ENCODE data around the gene UBXN10. TPM values are rescaled to one million over a fixed set of nuclear protein-coding genes. Genes with fewer than 3 reads are reported as not detected.

The UBXN10 gene
- total and polyA plus RNA-seq, 2 of the 8 experiments (the other 6 are each of a cell fraction or from before 2014, with no cell fraction given) = 0.43 to 0.68 TPM

- Histone ChIP-seq H3K23me2 (ENCODE audit: low read depth, low read length) (no peaks in the 10 kb centered on the region), H3K79me1 (ENCODE audit: low read depth, low read length) (no peaks in the 10 kb centered on the region), H3K4me2 (ENCODE audit: insufficient read depth in 1 of 2, low read depth in 2 of 2, low read length in 2 of 2) (no peak overlapping the region), H2BK5ac (ENCODE audit: low read depth, low read length) (no peak overlapping the region), H4K8ac (ENCODE audit: extremely low read depth, insufficient read depth, low read length) (no peak overlapping the region), H4K5ac (ENCODE audit: insufficient read length, low read depth, low read length) (no peak overlapping the region), H3K14ac (ENCODE audit: insufficient read length) (no peak overlapping the region), H4K91ac (replicated peaks; ENCODE audit: insufficient read length, low read length) (no peak overlapping the region), H3K23ac (ENCODE audit: insufficient read length) (no peak overlapping the region), H4K20me1 (replicated peaks in 1 of 2; ENCODE audit: control insufficient read depth in 1 of 2, insufficient read depth in 2 of 2, low read length in 2 of 2) (no peaks in the 10 kb centered on the region), H3K9ac (replicated peaks in 1 of 4; ENCODE audit: extremely low read depth in 1 of 4, low read depth in 3 of 4, low read length in 3 of 4) (no peak overlapping the region), H2AFZ (ENCODE audit: low read length) (no peak overlapping the region), H3K36me3 (ENCODE audit: control insufficient read depth in 2 of 4, insufficient read depth in 4 of 4, low read length in 3 of 4) (no peaks in the 10 kb centered on the region), H3K79me2 (ENCODE audit: control insufficient read depth in 1 of 2, insufficient read depth in 2 of 2, low read length in 2 of 2) (no peaks in the 10 kb centered on the region), H2BK120ac (replicated peaks; ENCODE audit: low read depth, low read length) (no peak overlapping the region), H3K18ac (ENCODE audit: extremely low read depth, low read length) (no peak overlapping the region), H3K27me3 (replicated peaks in 1 of 4; ENCODE audit: control insufficient read depth in 3 of 4, extremely low read depth in 1 of 4, insufficient read depth in 3 of 4, low read length in 3 of 4) (no peaks in the 10 kb centered on the region; a peak in 1 of 7 replicates), H2BK12ac (ENCODE audit: low read depth, low read length) (no peak overlapping the region), H2BK15ac (ENCODE audit: low read length) (no peak overlapping the region), H2BK20ac (ENCODE audit: low read length) (no peak overlapping the region), H3K9me3 (ENCODE audit: insufficient read depth in 2 of 2, low read depth in 1 of 2, low read length in 1 of 2) (no peaks in the 10 kb centered on the region), H3K4me3 (ENCODE audit: extremely low read depth in 1 of 4, insufficient read depth in 2 of 4, low read depth in 3 of 4, low read length in 4 of 4) (no peak overlapping the region), H3K4me1 (replicated peaks in 1 of 4; ENCODE audit: control insufficient read depth in 3 of 4, insufficient read depth in 4 of 4, low read length in 3 of 4) (peaks cover 0 to 2% (median 0%) of the 10 kb centered on the region in 4 experiments; a peak in 1 of 7 replicates), H3K56ac (replicated peaks; ENCODE audit: insufficient read length, low read depth, low read length) (no peak overlapping the region), H3K4ac (replicated peaks; ENCODE audit: insufficient read length, low read depth, low read length) (no peak overlapping the region), H2AK5ac (ENCODE audit: low read depth, low read length) (no peak overlapping the region), H3K27ac (ENCODE audit: low read depth, low read length) (no peak overlapping the region)
- 85% methylated on average over 2 of the region's 2 CpGs; no CpG with 5 or more reads in 1 of the 2 experiments for WGBS, 2 experiments (ENCODE audit: extremely low coverage in 1 of 2, insufficient coverage in 1 of 2, insufficient read length in 1 of 2, insufficient replicate concordance in 2 of 2, low coverage in 1 of 2, low lambda C conversion rate in 2 of 2, missing lambda C conversion rate in 1 of 2)
- ChIA-PET CTCF (ENCODE audit: partially characterized antibody) (interaction anchor here (0.9 to 2.3 kb wide), 6 partner anchors 8 to 231 kb away, joined by 3 to 9 read pairs (median 3); no protein-coding TSS in a partner anchor), POLR2A (ENCODE audit: partially characterized antibody) (no interaction called here)
- DNase-seq (ENCODE audit: low read depth in 1 of 2, low spot score in 2 of 2) (no peak), FAIRE-seq (no peak)
- TF ChIP-seq, protein P1, sequence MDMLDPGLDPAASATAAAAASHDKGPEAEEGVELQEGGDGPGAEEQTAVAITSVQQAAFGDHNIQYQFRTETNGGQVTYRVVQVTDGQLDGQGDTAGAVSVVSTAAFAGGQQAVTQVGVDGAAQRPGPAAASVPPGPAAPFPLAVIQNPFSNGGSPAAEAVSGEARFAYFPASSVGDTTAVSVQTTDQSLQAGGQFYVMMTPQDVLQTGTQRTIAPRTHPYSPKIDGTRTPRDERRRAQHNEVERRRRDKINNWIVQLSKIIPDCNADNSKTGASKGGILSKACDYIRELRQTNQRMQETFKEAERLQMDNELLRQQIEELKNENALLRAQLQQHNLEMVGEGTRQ (IDR thresholded peaks at IDR 0.05; ENCODE audit: low read length) = no peak
- no peak for TF ChIP-seq TCF12 (IDR thresholded peaks at IDR 0.05; ENCODE audit: low read depth, low read length)
- TF ChIP-seq CTBP2 (IDR thresholded peaks at IDR 0.05; ENCODE audit: borderline replicate concordance, insufficient read depth, insufficient read length, low read length) = no peak
- no peak for TF ChIP-seq JUN (IDR thresholded peaks at IDR 0.05; ENCODE audit: low read depth, low read length)
- TF ChIP-seq YY1 (IDR thresholded peaks at IDR 0.05; ENCODE audit: low read depth, low read length) = no peak
- no peak for TF ChIP-seq MAFK (IDR thresholded peaks at IDR 0.05; ENCODE audit: low read depth, low read length)
- TF ChIP-seq KDM1A (IDR thresholded peaks at IDR 0.05; ENCODE audit: borderline replicate concordance, low read length) = no peak
- no peak for TF ChIP-seq CHD2 (IDR thresholded peaks at IDR 0.05; ENCODE audit: low read length)
- TF ChIP-seq TBP (IDR thresholded peaks at IDR 0.05; ENCODE audit: low read depth, low read length) = no peak
- TF ChIP-seq POLR2A (IDR thresholded peaks at IDR 0.05; ENCODE audit: control extremely low read depth in 1 of 2, low read depth in 2 of 2, low read length in 2 of 2) = no peak
- no peak for TF ChIP-seq ASH2L (IDR thresholded peaks at IDR 0.05; ENCODE audit: low read length)
- no peak for TF ChIP-seq EZH2 (IDR thresholded peaks at IDR 0.05; ENCODE audit: low read depth, low read length, severe bottlenecking)
Measured at GRCh38 chr1:20199840-20200239, 13.9 kb downstream of the UBXN10 start.
